ENCODE data around the gene FKBP5. TPM values are rescaled to one million over a fixed set of nuclear protein-coding genes. Genes with fewer than 3 reads are reported as not detected.

Gene FKBP5
- total and polyA plus RNA-seq, 2 of the 4 experiments (the other 2 are of a cell fraction), result 6.8 to 7.0 TPM

DNA sequence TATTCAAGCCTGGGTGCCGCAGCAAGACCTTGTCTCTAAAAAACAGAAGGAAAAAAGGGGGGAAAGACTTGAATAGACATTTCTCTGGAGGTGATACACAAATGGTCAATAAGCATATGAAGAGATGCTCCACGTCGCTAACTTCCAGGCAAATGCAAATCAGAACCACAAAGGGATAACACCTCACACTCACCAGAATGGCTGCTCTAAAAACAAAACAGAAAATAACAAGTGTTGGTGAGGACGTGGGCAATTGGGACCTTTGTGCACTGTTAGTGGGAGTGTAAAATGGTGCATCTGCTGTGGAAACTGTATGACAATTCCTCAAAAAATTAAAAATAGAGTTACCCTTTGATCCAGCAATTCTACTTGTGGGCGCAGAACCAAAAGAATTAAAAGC, 127.6 kb downstream of the FKBP5 start:
- H3K4me2 ChIP-seq (ENCODE audit: low read depth, low read length), result no peak overlapping the region
- H3K4me3 ChIP-seq (ENCODE audit: insufficient read depth, low read depth, low read length), result no peak overlapping the region
- TF ChIP-seq RFX5 (IDR thresholded peaks at IDR 0.05; ENCODE audit: low read depth, low read length) (no peak), NFE2L2 (IDR thresholded peaks at IDR 0.05; ENCODE audit: low read depth, low read length) (no peak), CTCF (conservative IDR thresholded peaks at IDR 0.05; ENCODE audit: low read depth, low read length) (no peak), POLR2A (IDR thresholded peaks at IDR 0.05; ENCODE audit: low read depth, low read length) (no peak), USF2 (IDR thresholded peaks at IDR 0.05; ENCODE audit: low read depth, low read length) (no peak), MAZ (IDR thresholded peaks at IDR 0.05; ENCODE audit: borderline replicate concordance, low read depth, low read length) (no peak), CHD1 (IDR thresholded peaks at IDR 0.05; ENCODE audit: low read depth, low read length) (no peak), RCOR1 (IDR thresholded peaks at IDR 0.05; ENCODE audit: insufficient replicate concordance, low read length) (no peak), FOS (IDR thresholded peaks at IDR 0.05; ENCODE audit: low read depth, low read length) (no peak), SMC3 (IDR thresholded peaks at IDR 0.05; ENCODE audit: low read depth, low read length) (no peak), RAD21 (IDR thresholded peaks at IDR 0.05; ENCODE audit: low read length) (no peak), BHLHE40 (IDR thresholded peaks at IDR 0.05; ENCODE audit: low read depth, low read length) (no peak), CEBPB (IDR thresholded peaks at IDR 0.05; ENCODE audit: low read depth, low read length) (no peak), MXI1 (IDR thresholded peaks at IDR 0.05; ENCODE audit: borderline replicate concordance, low read depth, low read length) (no peak), MAFK (IDR thresholded peaks at IDR 0.05; ENCODE audit: low read depth, low read length) (no peak)
- TF ChIP-seq, protein P1, sequence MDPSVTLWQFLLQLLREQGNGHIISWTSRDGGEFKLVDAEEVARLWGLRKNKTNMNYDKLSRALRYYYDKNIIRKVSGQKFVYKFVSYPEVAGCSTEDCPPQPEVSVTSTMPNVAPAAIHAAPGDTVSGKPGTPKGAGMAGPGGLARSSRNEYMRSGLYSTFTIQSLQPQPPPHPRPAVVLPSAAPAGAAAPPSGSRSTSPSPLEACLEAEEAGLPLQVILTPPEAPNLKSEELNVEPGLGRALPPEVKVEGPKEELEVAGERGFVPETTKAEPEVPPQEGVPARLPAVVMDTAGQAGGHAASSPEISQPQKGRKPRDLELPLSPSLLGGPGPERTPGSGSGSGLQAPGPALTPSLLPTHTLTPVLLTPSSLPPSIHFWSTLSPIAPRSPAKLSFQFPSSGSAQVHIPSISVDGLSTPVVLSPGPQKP (IDR thresholded peaks at IDR 0.05; ENCODE audit: borderline replicate concordance, low read depth, low read length), result no peak
- no peak overlapping the region for H3K14ac ChIP-seq (replicated peaks; ENCODE audit: low read depth, low read length)
- ChIA-PET CTCF (interaction anchor here (0.5 to 1.3 kb wide), 2 partner anchors 9 to 861 kb away, joined by 5 to 7 read pairs; no protein-coding TSS in a partner anchor), POLR2A (ENCODE audit: unreplicated experiment) (no interaction called here)
- WGBS, 2 experiments (ENCODE audit: extremely low coverage in 2 of 2, insufficient read length in 1 of 2), result no CpG with 5 or more reads among the region's 5 CpGs
- no peak overlapping the region for H3K4ac ChIP-seq (ENCODE audit: low read depth, low read length)
- H3K27ac ChIP-seq (ENCODE audit: insufficient read depth, low read length), result no peak overlapping the region
- no peak overlapping the region for H2BK5ac ChIP-seq (ENCODE audit: low read depth, low read length, poor library complexity, severe bottlenecking)
- no peaks in the 10 kb centered on the region for H4K20me1 ChIP-seq (ENCODE audit: insufficient read depth, low read length)
- in situ Hi-C loops (cut with MboI; ENCODE audit: low sequenced_read_pairs), result no loop called here
- H3K18ac ChIP-seq (ENCODE audit: low read depth, low read length), result no peak overlapping the region
- H3K9me1 ChIP-seq (ENCODE audit: insufficient read depth, low read length), result no peaks in the 10 kb centered on the region
- dilution Hi-C loops (cut with HindIII; ENCODE audit: low sequenced_read_pairs, unreplicated experiment), result no loop called here
- H4K8ac ChIP-seq (ENCODE audit: low read depth in 2 of 2, low read length in 2 of 2), result no peak overlapping the region
- no peak overlapping the region for H4K5ac ChIP-seq (ENCODE audit: low read depth, low read length)
- no peak for ATAC-seq (ENCODE audit: low read depth)
- no peaks in the 10 kb centered on the region for H3K9me3 ChIP-seq (ENCODE audit: control insufficient read depth, insufficient read depth, low read length)
- H2AK9ac ChIP-seq (replicated peaks; ENCODE audit: low read depth, low read length, poor library complexity), result no peak overlapping the region
- H2AK5ac ChIP-seq (ENCODE audit: low read depth, low read length), result no peak overlapping the region
- intact Hi-C loops (cut with micrococcal nuclease), result no loop called here
- H2AFZ ChIP-seq (replicated peaks; ENCODE audit: low read length, poor library complexity), result no peak overlapping the region
- H4K91ac ChIP-seq (ENCODE audit: insufficient read depth, low read depth, low read length), result no peak overlapping the region
- no peak overlapping the region for H2BK15ac ChIP-seq (ENCODE audit: low read depth, low read length)
- H3K27me3 ChIP-seq (ENCODE audit: control insufficient read depth, insufficient read depth, low read length), result peaks cover 46% of the 10 kb centered on the region
- no peaks in the 10 kb centered on the region for H3K36me3 ChIP-seq (ENCODE audit: control insufficient read depth, insufficient read depth, low read length)
- H2BK120ac ChIP-seq (ENCODE audit: low read depth, low read length), result no peak overlapping the region
- H3K56ac ChIP-seq (ENCODE audit: extremely low read depth, insufficient read depth, low read length), result no peak overlapping the region
- no peaks in the 10 kb centered on the region for H3K4me1 ChIP-seq (ENCODE audit: control insufficient read depth, insufficient read depth, low read length)
- H3K79me1 ChIP-seq (ENCODE audit: low read depth in 1 of 2, low read length in 2 of 2), result no peaks in the 10 kb centered on the region
- H2BK20ac ChIP-seq (ENCODE audit: low read depth, low read length), result no peak overlapping the region
- H3K9ac ChIP-seq (ENCODE audit: low read depth, low read length), result no peak overlapping the region
- no peak overlapping the region for H3K23ac ChIP-seq (ENCODE audit: low read depth, low read length)
- no peak for DNase-seq
- BruUV-seq (replicated peaks), result no TSS peak
